Measurements from ENCODE around the gene PRR16.
"Not testable (repeated sequence)": the region's sequence is repeated elsewhere in the genome, so short reads cannot be mapped to it uniquely, and the experiment has no call there.

Gene PRR16

GRCh38 chr5:120463991-120464626 is at the start of gene PRR16:
TSS of gene PRR16 (plus strand) at chr5:120464300.
- in situ Hi-C loops (cut with HindIII; ENCODE audit: low sequenced_read_pairs) = no loop called here

GRCh38 chr5:120415985-120416384 is 48.1 kb upstream of the PRR16 start:
- in situ Hi-C loops (cut with HindIII; ENCODE audit: low sequenced_read_pairs) = no loop called here

- in situ Hi-C loops (cut with HindIII; ENCODE audit: low sequenced_read_pairs) = no loop called here
These were observed 45.0 kb upstream of the PRR16 start for GRCh38 chr5:120419127-120419526.

GRCh38 chr5:120426633-120427275 is 37.3 kb upstream of the PRR16 start:
- in situ Hi-C loops (cut with HindIII; ENCODE audit: low sequenced_read_pairs) = not testable (repeated sequence)

- in situ Hi-C loops (cut with HindIII; ENCODE audit: low sequenced_read_pairs) = no loop called here
These were observed 33.5 kb upstream of the PRR16 start for GRCh38 chr5:120430572-120430971.

DNA sequence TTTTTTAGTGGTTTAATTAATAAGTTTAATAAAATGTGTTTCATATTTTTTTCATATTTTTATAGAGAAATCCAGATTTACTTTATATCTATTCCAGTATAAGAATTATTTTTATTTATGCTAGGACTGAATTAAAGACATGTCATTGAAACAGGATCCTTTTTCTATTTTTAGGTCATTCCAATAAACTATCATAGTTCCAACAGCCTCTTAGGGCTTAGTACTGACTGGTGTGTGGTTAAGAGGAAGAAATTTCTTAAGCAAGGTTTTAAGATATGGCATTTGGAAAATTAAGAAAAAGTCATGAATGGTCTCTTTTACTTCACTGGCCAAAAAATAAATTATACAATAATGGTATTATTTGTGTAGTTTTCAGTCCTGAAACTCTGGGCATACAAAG is 31.2 kb upstream of the PRR16 start:
- in situ Hi-C loops (cut with HindIII; ENCODE audit: low sequenced_read_pairs) = no loop called here

DNA sequence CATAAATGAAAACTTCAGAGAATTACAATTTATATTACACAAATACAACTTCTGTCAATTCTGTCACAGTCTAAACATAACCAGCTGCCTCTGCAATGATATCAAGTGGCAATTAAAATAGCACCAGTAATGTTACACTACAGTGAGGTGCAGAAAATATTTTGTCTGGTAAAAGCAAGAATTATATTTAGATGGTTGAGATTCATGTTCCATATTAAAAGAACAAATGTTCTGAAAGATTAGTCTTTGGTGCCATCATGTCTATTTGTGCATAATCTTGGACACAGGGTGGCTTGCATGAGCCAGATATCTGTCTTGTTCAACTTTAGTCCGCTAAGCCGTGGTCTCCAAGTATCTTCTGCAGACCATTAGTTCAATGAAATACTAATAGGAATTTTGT is 29.0 kb upstream of the PRR16 start:
- in situ Hi-C loops (cut with HindIII; ENCODE audit: low sequenced_read_pairs) = no loop called here

- in situ Hi-C loops (cut with HindIII; ENCODE audit: low sequenced_read_pairs) = no loop called here
These were observed 27.1 kb upstream of the PRR16 start for GRCh38 chr5:120436996-120437395.

GRCh38 chr5:120442694-120443093 is 21.4 kb upstream of the PRR16 start:
- in situ Hi-C loops (cut with HindIII; ENCODE audit: low sequenced_read_pairs) = no loop called here

- in situ Hi-C loops (cut with HindIII; ENCODE audit: low sequenced_read_pairs) = no loop called here
These were observed 20.5 kb upstream of the PRR16 start for GRCh38 chr5:120443607-120444006.

- in situ Hi-C loops (cut with HindIII; ENCODE audit: low sequenced_read_pairs) = no loop called here
These were observed 18.0 kb upstream of the PRR16 start for GRCh38 chr5:120446068-120446492.

- in situ Hi-C loops (cut with HindIII; ENCODE audit: low sequenced_read_pairs) = no loop called here
These were observed 17.2 kb upstream of the PRR16 start for GRCh38 chr5:120446901-120447300.

DNA sequence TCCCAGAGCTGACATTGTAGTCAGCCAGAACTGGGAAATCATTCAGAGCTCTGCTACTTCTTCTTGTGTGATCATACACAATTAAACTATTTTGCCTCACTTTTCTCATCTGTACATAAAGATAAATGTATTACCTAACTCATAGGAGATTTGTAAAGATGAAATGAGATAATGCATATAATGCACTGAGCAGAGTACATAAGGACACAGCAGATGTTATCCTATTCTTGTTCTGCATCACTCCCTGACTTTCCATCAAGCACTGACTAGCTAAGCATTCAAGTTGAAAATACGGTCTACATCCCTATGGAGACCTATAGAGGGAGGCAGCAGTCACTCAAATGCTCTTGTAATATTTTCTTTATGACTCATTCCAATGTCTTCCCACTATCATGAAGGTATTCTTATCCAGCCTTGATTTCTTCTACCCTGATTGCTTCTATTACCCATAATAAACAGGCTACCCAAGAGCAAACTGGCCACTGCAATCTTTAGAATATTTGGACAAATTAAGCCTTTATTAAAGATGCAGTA is 16.3 kb upstream of the PRR16 start:
- in situ Hi-C loops (cut with HindIII; ENCODE audit: low sequenced_read_pairs) = no loop called here

GRCh38 chr5:120449501-120449900 is 14.6 kb upstream of the PRR16 start:
- in situ Hi-C loops (cut with HindIII; ENCODE audit: low sequenced_read_pairs) = no loop called here

GRCh38 chr5:120450910-120451309 is 13.2 kb upstream of the PRR16 start:
- in situ Hi-C loops (cut with HindIII; ENCODE audit: low sequenced_read_pairs) = no loop called here

DNA sequence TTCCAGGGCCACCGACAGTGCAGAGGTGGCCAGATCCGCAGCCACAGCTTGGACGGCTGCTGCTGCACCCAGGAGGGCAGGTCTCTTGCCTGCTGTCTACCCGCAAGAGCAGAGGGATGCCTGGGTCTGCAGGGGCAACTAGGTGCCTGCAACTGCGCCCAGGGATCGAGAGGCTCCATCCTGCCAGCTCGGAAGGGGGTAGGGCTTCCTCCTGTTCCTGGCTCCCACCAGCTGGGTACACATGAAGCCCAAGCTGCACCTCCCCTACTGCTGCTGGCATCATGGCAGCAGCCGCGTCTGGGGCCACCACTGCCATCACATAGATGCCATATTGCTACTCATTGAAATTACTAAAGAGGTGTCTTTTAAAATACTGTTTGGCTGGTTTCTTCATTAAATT is 12.7 kb upstream of the PRR16 start:
- in situ Hi-C loops (cut with HindIII; ENCODE audit: low sequenced_read_pairs) = no loop called here

GRCh38 chr5:120452471-120452870 is 11.6 kb upstream of the PRR16 start:
- in situ Hi-C loops (cut with HindIII; ENCODE audit: low sequenced_read_pairs) = no loop called here

DNA sequence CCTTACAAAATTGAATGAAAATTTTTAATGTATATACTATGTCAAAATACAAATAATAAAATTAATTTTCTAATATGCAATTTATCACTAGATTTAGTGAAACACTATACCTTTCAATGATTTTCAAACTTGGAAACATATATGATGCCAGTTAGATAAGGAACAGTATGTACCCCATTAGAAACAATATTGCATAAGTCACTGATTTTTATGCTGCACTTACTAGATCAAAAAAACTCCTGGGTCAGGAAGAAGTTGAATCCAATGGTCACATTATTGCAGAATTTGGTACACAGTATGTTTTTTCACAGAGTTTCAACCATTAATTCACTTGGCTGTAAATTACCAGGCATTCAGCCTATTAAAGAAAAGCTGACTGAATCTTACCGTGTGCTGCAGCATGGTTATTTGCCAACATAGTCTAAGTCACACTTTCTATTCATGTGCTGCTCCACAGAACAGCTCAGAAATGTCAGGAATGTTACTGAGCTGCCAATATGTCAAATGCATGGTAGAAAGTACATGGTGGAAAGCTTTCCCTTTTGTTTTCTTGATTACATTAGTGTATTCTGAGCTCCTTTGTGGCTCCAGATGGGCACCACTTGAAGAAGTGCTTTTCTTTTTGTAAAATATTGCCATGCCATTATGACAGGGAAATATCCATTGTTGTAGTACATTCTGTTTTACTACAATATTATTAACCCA is 9.9 kb upstream of the PRR16 start:
- in situ Hi-C loops (cut with HindIII; ENCODE audit: low sequenced_read_pairs) = no loop called here

DNA sequence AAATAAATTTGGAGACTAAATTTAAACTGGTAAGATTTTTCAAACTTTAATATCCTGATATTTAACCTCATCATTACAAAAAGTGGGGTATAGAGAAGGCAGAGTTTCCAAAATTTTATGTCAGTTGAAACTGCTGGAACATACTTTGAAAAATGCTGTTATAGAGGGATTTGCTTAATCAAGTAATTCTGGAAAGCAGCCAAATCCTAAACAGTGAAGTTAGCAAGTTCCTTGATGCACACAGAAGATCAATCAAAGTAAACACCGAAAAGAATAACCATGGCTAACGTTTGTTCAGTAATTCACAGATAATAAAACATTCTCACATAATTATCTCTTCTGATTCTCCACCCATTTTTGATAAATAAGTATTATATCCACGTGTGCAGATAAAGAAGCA is 8.1 kb upstream of the PRR16 start:
- in situ Hi-C loops (cut with HindIII; ENCODE audit: low sequenced_read_pairs) = no loop called here

GRCh38 chr5:120457839-120458507 is 6.1 kb upstream of the PRR16 start:
- in situ Hi-C loops (cut with HindIII; ENCODE audit: low sequenced_read_pairs) = no loop called here

DNA sequence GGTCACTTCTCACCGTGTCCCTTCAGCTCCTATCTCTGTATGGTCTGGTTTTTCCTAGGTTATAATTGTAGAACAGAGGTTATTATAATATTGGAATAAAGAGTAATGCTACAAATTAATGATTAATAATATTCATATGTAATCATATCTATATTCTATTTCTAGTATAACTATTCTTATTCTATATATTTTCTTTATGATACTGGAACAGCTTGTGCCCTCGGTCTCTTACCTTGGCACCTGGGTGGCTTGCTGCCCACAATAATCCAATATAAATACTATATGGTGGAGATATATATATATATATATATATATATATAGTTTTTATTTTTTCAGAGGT is 5.6 kb upstream of the PRR16 start:
- in situ Hi-C loops (cut with HindIII; ENCODE audit: low sequenced_read_pairs) = not testable (repeated sequence)

GRCh38 chr5:120461251-120461650 is 2.8 kb upstream of the PRR16 start:
- in situ Hi-C loops (cut with HindIII; ENCODE audit: low sequenced_read_pairs) = no loop called here

All from DLD1 (cell line).